HEK293 (cell line): ENCODE results near the gene PCDHA12.

ENCODE experiments used
- HOXA7 ChIP-seq: sonication (generic); formaldehyde crosslinking; IDR thresholded peaks from 2 replicates; pipeline ENCODE4 v1.8.1; 2022; ENCODE audit warnings: missing genetic modification reagents, borderline replicate concordance
- TF ChIP-seq, protein P1 (sequence below): fragments of 450-650 bp; formaldehyde crosslinking; IDR thresholded peaks from 2 replicates; pipeline ENCODE4 v1.5.1; 2016; ENCODE audit warnings: missing biosample characterization, missing genetic modification characterization

DNA sequence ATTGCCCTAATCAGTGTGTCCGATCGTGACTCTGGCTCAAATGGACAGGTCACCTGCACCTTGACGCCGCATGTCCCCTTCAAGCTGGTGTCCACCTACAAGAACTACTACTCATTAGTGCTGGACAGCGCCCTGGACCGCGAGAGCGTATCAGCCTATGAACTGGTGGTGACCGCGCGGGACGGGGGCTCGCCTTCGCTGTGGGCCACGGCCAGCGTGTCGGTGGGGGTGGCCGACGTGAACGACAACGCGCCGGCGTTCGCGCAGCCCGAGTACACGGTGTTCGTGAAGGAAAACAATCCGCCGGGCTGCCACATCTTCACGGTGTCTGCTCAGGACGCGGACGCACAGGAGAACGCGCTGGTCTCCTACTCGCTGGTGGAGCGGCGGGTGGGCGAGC, 8.3 kb downstream of the PCDHA12 start:
- TF ChIP-seq, protein P1, sequence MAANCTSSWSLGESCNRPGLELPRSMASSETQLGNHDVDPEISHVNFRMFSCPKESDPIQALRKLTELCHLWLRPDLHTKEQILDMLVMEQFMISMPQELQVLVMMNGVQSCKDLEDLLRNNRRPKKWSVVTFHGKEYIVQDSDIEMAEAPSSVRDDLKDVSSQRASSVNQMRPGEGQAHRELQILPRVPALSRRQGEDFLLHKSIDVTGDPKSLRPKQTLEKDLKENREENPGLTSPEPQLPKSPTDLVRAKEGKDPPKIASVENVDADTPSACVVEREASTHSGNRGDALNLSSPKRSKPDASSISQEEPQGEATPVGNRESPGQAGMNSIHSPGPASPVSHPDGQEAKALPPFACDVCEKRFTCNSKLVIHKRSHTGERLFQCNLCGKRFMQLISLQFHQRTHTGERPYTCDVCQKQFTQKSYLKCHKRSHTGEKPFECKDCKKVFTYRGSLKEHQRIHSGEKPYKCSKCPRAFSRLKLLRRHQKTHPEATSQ (tag by site-specific recombination), result no peak
- TF ChIP-seq HOXA7 (CRISPR knock-in tag), result no peak
